ENCODE measurements around the gene BCL2A1. TPM values are rescaled to one million over a fixed set of nuclear protein-coding genes. Genes with fewer than 3 reads are reported as not detected.

Gene BCL2A1
- total RNA-seq, 1 donor from 2014 or later: not detected

GRCh38 chr15:79950247-79950646 lies 20.7 kb downstream of the BCL2A1 start:
- Mint-ChIP-seq H3K4me3 (ENCODE audit: unreplicated experiment) (no peak overlapping the region), H3K27ac (ENCODE audit: unreplicated experiment) (no peak overlapping the region), H3K36me3 (ENCODE audit: unreplicated experiment) (no peaks in the 10 kb centered on the region), H3K4me1 (ENCODE audit: low read depth, unreplicated experiment) (no peaks in the 10 kb centered on the region), H3K27me3 (ENCODE audit: unreplicated experiment) (peaks cover 2% of the 10 kb centered on the region), H3K9me3 (ENCODE audit: unreplicated experiment) (peaks cover 4% of the 10 kb centered on the region)
- TF ChIP-seq CTCF (IDR thresholded peaks at IDR 0.05; ENCODE audit: partially characterized antibody, unreplicated experiment): no peak
- no peak for DNase-seq

- Mint-ChIP-seq H3K27ac (ENCODE audit: unreplicated experiment) (no peak overlapping the region), H3K4me1 (ENCODE audit: low read depth, unreplicated experiment) (no peaks in the 10 kb centered on the region), H3K9me3 (ENCODE audit: unreplicated experiment) (peaks cover 4% of the 10 kb centered on the region), H3K27me3 (ENCODE audit: unreplicated experiment) (no peaks in the 10 kb centered on the region), H3K4me3 (ENCODE audit: unreplicated experiment) (no peak overlapping the region), H3K36me3 (ENCODE audit: unreplicated experiment) (no peaks in the 10 kb centered on the region)
- no peak for TF ChIP-seq CTCF (IDR thresholded peaks at IDR 0.05; ENCODE audit: partially characterized antibody, unreplicated experiment)
- DNase-seq: no peak
These were observed 22.2 kb downstream of the BCL2A1 start for GRCh38 chr15:79948761-79949160.

GRCh38 chr15:79948095-79948695 lies 22.8 kb downstream of the BCL2A1 start:
- Mint-ChIP-seq H3K27ac (ENCODE audit: unreplicated experiment) (no peak overlapping the region), H3K4me3 (ENCODE audit: unreplicated experiment) (no peak overlapping the region), H3K36me3 (ENCODE audit: unreplicated experiment) (no peaks in the 10 kb centered on the region), H3K4me1 (ENCODE audit: low read depth, unreplicated experiment) (no peaks in the 10 kb centered on the region), H3K9me3 (ENCODE audit: unreplicated experiment) (peaks cover 4% of the 10 kb centered on the region), H3K27me3 (ENCODE audit: unreplicated experiment) (no peaks in the 10 kb centered on the region)
- TF ChIP-seq CTCF (IDR thresholded peaks at IDR 0.05; ENCODE audit: partially characterized antibody, unreplicated experiment): no peak
- DNase-seq: no peak

GRCh38 chr15:79947009-79947408 lies 24.0 kb downstream of the BCL2A1 start:
- peaks cover 2% of the 10 kb centered on the region for H3K9me3 Mint-ChIP-seq (ENCODE audit: unreplicated experiment)
- no peaks in the 10 kb centered on the region for H3K27me3 Mint-ChIP-seq (ENCODE audit: unreplicated experiment)
- DNase-seq: no peak
- no peak for TF ChIP-seq CTCF (IDR thresholded peaks at IDR 0.05; ENCODE audit: partially characterized antibody, unreplicated experiment)
- H3K4me1 Mint-ChIP-seq (ENCODE audit: low read depth, unreplicated experiment): no peaks in the 10 kb centered on the region
- H3K27ac Mint-ChIP-seq (ENCODE audit: unreplicated experiment): no peak overlapping the region
- no peaks in the 10 kb centered on the region for H3K36me3 Mint-ChIP-seq (ENCODE audit: unreplicated experiment)
- no peak overlapping the region for H3K4me3 Mint-ChIP-seq (ENCODE audit: unreplicated experiment)

GRCh38 chr15:79944622-79945021 lies 26.4 kb downstream of the BCL2A1 start:
- Mint-ChIP-seq H3K4me3 (ENCODE audit: unreplicated experiment) (no peak overlapping the region), H3K4me1 (ENCODE audit: low read depth, unreplicated experiment) (no peaks in the 10 kb centered on the region), H3K9me3 (ENCODE audit: unreplicated experiment) (no peaks in the 10 kb centered on the region), H3K27me3 (ENCODE audit: unreplicated experiment) (no peaks in the 10 kb centered on the region), H3K36me3 (ENCODE audit: unreplicated experiment) (no peaks in the 10 kb centered on the region), H3K27ac (ENCODE audit: unreplicated experiment) (no peak overlapping the region)
- no peak for DNase-seq
- TF ChIP-seq CTCF (IDR thresholded peaks at IDR 0.05; ENCODE audit: partially characterized antibody, unreplicated experiment): no peak
